HG03575 (cell line): ENCODE data around the gene CSRNP2.
"Not testable (repeated sequence)": the region's sequence is repeated elsewhere in the genome, so short reads cannot be mapped to it uniquely, and the experiment has no call there.

Source experiments
- ATAC-seq: cut with Tn5 transposase; IDR thresholded peaks from one replicate; pipeline ENCODE4 v1.9.1; 2021; ENCODE audit not compliant: unreplicated experiment, insufficient number of reproducible peaks, low FRiP score; ENCODE audit errors: extremely low read depth

The CSRNP2 gene

GRCh38 chr12:51036279-51036678, 47.1 kb downstream of the CSRNP2 start:
- ATAC-seq = no peak

GRCh38 chr12:51033457-51034089, 49.8 kb downstream of the CSRNP2 start:
- ATAC-seq = no peak

DNA sequence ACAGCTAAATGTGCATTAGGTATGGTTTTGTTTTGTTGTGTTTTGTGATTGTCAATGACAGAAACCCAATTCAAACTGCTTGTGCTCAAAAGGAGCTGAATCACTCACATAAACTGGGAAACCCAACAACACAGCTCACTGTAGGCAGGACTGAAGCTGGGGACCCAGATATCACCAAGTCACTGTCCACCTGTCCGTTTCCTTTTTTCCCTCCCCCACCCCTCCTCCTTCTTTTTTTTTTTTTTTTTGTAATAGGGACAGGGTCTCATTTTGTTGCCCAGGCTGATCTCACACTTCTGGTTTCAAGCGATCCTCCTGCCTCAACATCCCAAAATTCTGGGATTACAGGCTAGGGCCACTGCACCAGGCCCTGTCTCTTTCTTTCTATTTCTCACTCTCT, 50.3 kb downstream of the CSRNP2 start:
- ATAC-seq = no peak

DNA sequence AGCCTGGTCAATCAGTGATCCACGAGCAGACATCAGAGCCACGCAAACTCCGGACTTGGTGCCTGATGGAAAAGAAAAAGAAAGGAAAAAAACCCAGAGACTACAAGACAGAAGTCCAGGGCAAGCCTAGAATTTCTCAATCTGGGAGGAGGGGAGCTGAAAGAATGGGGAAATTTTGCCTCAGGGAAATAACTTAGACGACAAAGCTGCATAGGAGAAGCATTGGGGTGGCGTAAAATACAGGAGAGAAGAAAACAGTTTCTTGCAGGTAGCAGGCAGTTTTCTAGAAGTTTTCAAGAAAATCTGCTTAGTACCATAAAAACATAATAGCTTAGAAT, 54.6 kb downstream of the CSRNP2 start:
- ATAC-seq = no peak

DNA sequence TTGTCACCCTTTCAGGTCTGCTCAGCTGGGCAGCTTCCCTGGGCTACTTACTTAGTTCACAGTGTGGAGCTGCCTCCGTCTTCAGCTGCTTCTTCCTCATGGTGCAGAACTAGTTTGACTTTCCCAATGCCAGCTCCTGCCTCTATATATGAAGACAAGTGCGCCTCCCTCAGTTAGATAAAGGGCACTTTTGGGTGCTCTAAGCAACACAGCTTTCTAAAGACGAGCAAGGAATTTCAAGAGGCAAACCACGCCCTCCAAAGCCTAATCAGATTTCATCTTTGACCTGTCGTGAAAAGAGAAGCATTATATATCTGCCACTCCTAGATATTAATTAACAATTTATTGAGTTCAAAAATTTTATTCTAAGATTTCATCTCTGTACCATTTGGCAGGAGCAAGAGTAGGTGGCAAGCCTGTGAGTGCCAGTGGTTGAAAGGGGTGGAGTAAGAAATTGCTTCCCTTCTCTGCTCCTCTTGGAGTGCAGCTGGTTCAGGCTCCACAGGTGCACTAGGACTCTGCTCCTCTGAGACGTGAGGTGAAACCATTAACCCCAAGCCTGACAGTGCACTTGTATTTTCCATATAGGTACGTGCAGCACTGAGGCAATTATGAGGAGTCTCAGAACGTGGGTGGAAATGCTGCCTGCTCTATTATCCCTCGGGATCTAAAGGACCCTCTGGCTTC, 55.1 kb downstream of the CSRNP2 start:
- no peak for ATAC-seq

DNA sequence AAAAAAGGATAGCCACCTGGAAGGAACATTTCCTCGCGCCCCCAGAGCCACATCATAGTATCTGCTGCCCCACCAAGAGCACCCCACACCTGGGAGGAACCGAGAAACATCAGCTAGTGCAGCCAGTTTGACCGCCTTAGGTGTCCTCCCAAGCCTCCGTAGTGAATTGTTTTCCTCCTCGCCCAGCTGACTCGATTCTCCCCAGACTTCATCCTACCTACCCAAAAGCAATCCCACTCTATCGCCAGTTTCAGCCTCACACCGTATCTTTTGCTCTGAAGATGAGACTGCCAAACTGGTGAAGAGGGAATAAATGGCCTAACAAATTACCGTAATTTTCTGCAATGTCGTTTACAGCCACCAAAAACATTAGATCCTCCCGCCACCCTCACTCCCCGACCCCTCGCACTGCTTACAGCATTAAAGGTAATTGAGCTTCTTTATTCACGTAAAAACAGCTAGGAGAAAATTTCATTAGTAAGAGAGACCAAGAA, 56.0 kb downstream of the CSRNP2 start:
- ATAC-seq = no peak

DNA sequence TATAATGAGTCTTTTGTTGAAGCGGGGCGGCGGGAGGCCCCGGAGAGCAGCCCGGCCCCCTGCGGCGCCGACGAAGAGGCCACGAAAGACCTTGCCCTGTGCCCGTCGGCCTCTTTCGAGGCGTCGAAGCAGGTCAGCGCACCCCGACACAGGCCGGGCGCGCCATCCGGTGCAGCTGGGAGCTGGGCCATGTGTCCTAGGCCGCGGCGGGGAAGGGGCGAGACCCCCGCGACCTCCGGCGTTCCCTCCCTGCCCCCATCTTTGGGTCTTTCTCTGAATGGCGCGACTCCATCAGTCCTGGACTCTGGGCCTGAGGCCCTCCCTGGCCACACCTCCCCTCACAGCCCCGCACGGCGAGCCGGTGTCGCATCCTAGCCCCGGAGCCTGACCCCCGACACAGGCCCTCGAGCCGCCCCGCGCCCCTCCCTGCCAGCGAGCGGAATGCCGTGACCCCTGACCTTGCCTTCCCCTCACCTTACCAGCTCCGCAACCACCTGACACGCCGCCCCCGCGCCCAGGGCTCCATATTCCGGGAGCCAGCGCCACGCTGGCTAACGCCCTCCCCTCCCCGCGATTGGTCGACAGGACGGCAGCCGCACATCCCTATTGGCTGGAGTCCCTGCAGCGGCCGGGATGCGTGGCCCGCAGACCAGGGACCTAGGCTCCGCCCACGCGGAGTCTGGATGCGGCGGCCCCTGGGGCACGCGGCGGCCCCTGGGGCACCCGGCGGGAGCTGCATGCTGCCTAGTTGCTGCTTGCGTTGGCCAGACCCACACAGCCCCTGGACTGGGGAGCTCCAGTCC, 57.4 kb downstream of the CSRNP2 start, which contains the start of gene SLC11A2:
Gene SLC11A2, minus strand, starts transcription at position 549 of the 803 bp plus-strand sequence. CDS start 15,656 bp downstream, outside the sequence.
- no peak for ATAC-seq

DNA sequence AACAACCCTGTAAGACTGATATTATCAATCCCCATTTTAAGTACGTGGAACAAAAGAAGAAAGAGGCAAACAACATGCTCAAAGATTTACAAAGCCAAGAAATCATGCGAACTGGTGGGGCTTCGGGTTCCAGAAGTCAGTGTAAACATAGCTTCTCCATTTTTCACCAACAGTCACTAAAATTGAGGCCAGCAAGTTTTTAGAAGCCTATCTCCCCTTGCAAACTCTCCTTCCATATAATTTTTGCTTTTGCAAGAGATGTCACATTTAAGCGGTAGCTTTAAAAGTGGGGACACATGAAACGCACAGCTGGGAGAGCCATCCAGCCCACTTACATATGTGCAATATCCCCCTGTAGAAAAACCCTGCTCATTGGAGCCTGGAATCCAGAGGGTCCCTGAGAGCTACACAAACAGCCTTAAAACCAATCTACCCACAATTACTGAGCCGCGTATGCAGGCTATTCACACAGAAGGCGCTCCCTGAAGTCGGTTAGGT, 58.0 kb downstream of the CSRNP2 start:
- ATAC-seq = no peak

GRCh38 chr12:51023625-51024382, 59.6 kb downstream of the CSRNP2 start:
- no peak for ATAC-seq

- no peak for ATAC-seq
These were observed 61.7 kb downstream of the CSRNP2 start for GRCh38 chr12:51021694-51022093.

DNA sequence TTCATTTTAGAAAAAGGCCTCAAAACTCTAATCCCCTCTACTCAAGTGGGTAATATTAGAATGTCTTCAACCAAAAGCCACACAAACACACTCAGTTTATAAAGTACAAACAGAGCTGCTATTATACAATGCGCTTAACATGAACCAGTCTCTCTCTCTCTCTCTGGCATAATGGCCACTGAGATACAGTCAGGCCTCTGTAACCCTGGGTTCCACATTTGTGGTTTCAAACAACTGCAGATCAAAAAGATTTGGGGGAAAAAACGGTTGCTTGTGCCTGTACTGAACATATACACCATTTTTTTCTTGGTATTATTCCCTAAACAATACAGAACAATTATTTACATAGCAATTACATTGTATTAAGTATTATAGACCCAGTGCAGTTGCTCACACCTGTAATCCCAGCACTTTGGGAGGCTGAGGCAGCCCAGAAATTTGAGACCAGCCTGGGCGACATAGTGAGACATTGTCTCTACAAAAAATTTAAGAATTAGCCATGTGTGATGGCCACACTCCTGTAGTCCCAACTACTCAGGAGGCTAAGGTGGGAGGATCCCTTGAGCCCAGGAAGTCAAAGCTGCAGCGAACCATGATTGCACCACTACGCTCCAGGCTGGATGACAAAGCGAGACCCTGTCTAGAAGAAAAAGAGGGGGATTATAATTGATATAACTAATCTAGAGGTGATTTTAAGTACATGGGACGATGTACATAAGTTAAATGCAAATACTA, 62.8 kb downstream of the CSRNP2 start:
- no peak for ATAC-seq

GRCh38 chr12:51019927-51020326, 63.5 kb downstream of the CSRNP2 start:
- no peak for ATAC-seq

- no peak for ATAC-seq
These were observed 64.4 kb downstream of the CSRNP2 start for GRCh38 chr12:51018956-51019355.

DNA sequence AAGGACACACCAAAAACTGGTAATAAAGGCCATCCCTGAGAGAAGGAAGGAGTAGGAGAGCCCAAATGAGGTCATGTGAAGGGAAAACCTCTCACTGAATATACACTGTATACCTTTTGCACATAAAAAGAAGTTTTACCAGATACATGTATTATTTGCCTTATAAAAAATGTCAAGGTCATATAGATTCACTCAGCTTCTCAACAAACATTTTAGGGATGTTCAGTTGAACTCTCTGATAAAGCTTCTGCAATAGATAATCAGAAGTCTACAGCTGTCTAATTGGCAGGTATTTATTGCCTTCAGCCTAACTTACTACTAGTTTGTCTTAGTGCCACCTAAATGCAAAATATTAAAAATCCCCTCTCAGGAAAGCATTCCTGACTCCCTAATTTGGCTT, 65.9 kb downstream of the CSRNP2 start:
- no peak for ATAC-seq

- not testable (repeated sequence) for ATAC-seq
These were observed 68.9 kb downstream of the CSRNP2 start for GRCh38 chr12:51014467-51014866.

DNA sequence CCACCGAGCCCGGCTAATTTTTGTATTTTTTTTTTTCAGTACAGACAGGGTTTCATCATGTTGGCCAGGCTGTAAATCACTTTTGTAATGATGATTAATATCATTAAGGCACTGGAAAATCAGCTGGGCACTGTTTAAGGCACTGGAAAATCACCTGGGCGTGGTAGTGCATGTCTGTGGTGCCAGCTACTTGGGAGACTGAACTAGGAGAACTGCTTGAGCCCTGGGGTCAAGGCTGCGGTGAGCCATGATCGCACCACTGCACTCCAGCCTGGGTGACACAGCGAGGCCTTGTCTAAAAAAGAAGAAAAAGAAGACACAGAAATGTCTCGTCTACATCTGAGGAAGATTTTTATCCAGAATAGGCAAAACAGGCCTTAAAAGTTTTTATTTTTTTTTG, 70.0 kb downstream of the CSRNP2 start:
- no peak for ATAC-seq

DNA sequence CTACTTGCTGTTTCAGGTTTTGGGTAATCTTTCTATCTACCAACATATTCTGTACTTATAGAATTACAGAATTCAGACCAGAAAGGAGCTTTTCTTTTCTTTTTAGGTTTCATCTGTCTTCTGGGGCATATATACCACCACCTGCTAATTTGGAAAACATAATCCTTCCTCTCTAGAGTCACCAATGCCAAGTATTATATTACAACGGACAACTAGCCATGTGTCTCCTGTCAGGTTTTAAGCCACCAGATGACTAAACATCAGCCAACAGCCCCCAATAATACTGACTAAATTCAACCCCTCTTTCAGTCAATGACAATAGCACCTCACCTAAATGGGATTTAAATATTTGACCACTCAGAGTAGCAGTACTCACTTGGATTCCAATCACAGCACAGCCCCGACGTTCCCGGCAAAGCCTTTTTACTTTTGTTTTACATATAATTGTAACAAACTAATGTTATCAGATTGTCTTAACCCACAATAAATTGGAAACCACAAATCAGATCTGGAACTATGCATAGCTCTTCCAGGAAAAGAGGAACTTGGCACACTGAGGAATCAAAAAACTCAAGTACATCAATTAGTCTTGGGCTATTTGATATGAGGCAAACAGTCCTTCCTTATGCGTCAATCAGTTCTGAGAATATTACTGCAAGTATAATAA, 70.7 kb downstream of the CSRNP2 start:
- ATAC-seq = no peak

DNA sequence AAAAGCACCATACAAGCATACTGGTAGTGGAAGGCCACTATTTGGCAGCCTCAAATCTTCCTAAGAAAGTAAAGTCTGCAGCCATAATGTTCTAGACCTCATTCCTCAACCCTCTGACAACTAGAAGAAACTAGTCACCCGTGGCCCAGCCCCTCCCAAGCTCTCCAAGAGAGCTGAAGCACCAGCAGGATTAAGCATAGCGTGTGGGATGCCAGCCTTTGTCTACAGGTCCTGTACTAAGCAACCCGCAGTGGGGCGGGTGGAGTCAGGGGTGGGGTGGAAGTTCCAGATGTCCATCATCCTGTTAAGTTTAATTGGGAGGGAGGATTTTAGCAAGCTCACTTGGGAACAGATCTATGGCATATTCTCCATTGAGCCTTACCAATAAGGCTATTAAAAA, 71.4 kb downstream of the CSRNP2 start:
- ATAC-seq = no peak
